ENCODE measurements around the gene LENG1. TPM values are rescaled to one million over a fixed set of nuclear protein-coding genes. Genes with fewer than 3 reads are reported as not detected.

Gene LENG1
- total and polyA plus RNA-seq, 12 donors = 5.4 to 16.9 (median 7.2) TPM

GRCh38 chr19:54121259-54121658 is 38.3 kb downstream of the LENG1 start:
- WGBS, 2 donors = 96% methylated on average over 10 of the region's 10 CpGs
- no peak for TF ChIP-seq CTCF (IDR thresholded peaks at IDR 0.05)
- Histone ChIP-seq H3K27me3 (no peaks in the 10 kb centered on the region), H3K4me1 (peaks cover 6 to 11% (median 8%) of the 10 kb centered on the region in 9 donors), H3K27ac (no peak overlapping the region), H3K36me3 (peaks cover 4 to 84% (median 69%) of the 10 kb centered on the region in 9 donors), H3K4me3 (no peak overlapping the region), H3K9me3 (no peaks in the 10 kb centered on the region)
- ATAC-seq (no peak), DNase-seq (no peak)
- intact Hi-C loops (cut with DNase I) = no loop called here

DNA sequence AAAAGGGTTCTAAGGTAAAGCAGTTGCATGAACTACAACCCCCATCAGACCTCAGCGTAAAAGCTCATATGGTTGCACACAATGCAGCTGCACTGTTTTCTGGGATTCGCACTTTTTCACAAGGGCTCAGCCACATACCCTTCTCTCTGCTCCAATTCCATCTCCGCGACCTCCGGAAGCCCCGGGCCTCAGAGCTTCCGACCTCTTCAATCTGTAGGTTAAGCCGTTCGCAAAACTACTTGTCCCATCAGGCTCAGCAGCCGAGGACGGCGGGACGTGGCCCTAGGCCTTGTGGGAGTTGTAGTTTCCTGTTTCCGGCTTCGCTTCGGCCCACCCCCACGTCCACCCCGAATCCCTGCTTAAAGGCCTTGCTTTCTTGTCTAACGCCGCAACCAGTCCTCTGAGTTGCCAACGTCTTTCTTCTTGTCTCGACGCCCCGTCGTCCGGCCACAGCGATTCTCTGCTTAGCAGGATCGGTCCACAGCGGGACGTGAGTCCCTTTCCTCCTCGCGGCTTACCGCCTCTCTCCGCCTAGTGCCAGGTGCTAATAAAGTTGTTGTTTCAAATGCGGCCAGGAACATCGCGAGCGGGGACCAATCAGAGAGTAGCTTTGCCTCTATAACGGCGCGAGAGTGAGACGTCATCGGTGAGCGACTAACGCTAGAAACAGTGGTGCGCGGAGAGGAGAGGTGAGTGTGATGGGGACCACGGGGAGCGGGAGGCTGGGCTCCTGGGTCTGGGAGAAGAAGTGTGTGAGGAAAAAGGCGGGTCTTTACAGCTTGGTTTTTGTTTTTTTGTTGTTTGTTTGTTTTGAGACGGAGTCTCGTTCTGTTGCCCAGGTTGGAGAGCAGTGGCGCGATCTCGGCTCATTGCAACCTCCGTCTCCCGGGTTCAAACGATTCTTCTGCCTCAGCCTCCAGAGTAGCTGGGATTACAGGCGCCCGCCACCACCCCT is 44.1 kb downstream of the LENG1 start, which contains the start of the genes PRPF31 and TFPT:
Gene PRPF31 (plus strand): TSS at position 646 of the 955 bp plus-strand sequence. CDS start 2,525 bp downstream, outside the sequence.
Gene TFPT (minus strand): TSS at position 549 of the 955 bp plus-strand sequence. CDS start 388 bp downstream, at position 161.
- Histone ChIP-seq H3K4me1 (peaks cover 10 to 30% (median 26%) of the 10 kb centered on the region in 9 donors), H3K36me3 (peaks cover 0 to 48% (median 32%) of the 10 kb centered on the region in 9 donors)
- intact Hi-C loops (cut with DNase I) = loop anchor here in 3 of 10 donors (1.0 to 10.0 kb wide), 4 partner anchors 13 to 251 kb away; partner anchors contain the start of genes CNOT3 (in 2 of the 3), NDUFA3 (in 2 of the 3) and MYADM (in 1 of the 3)

DNA sequence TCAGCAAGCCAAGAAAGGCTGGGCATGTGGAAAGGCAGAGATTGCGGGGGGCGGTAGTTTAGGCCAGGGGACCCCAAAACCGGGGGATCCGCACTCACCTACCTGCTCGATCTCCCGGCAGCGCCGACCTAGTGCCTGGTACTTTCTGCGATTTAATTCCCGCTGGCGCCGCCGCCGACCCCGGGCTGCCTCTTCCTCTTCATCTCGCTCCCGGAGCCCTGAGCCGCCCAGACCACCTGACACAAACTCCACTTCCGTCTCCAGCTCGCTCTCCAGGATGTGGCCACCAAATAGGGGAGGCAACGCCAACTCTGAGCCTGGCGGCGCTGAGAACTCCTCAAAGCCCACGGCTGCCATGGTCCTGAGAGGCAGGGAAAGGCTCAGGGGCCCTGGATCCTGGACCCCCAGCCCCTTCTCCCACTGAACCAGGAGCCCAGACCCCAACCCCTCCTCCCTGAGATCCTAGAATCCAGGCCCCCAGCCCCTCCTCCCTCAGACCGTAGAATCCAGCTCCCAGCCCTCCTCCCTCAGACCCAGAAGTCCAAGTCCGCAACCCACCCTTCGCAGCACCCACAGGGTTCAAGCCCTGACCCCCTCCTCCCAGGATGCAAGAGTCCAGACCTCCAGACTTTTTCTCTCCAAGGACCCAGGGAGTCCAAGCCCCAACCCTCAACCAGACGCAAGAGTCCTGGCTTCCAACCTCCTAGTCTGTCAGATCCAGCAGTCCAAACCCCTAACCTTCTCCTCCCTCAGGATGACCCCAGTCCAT is 45.0 kb downstream of the LENG1 start:
- Histone ChIP-seq H3K4me1 (peaks cover 10 to 30% (median 26%) of the 10 kb centered on the region in 9 donors), H3K27ac (peak overlapping the region in 9 of 10 donors; percentile 83 to 96 (median 93)), H3K4me3 (peak overlapping the region; percentile 62 to 95 (median 74)), H3K36me3 (peaks cover 0 to 48% (median 24%) of the 10 kb centered on the region in 9 donors), H3K9me3 (no peaks in the 10 kb centered on the region), H3K27me3 (no peaks in the 10 kb centered on the region)
- DNase-seq (peak; percentile 34 to 54), ATAC-seq (peak; percentile 25 to 64 (median 50))
- TF ChIP-seq CTCF (IDR thresholded peaks at IDR 0.05) = no peak
- intact Hi-C loops (cut with DNase I) = loop anchor here in 3 of 10 donors (1.0 to 10.0 kb wide), 4 partner anchors 12 to 250 kb away; partner anchors contain the start of genes CNOT3 (in 2 of the 3), NDUFA3 (in 2 of the 3) and MYADM (in 1 of the 3)
- WGBS, 2 donors = 15 to 21% methylated on average over 28 of the region's 28 CpGs

More for the DNA sequence above, 44.1 kb downstream of the LENG1 start, which contains the start of the genes PRPF31 and TFPT:
- no peaks in the 10 kb centered on the region for H3K27me3 ChIP-seq
- peak within 1 kb of the TSS; percentile 83 to 96 (median 92) for H3K27ac ChIP-seq
- WGBS, 2 donors = 0% methylated on average over 60 of the region's 60 CpGs
- no peak for TF ChIP-seq CTCF (IDR thresholded peaks at IDR 0.05)
- ATAC-seq = peak; percentile 93 to 97 (median 96)
- no peaks in the 10 kb centered on the region for H3K9me3 ChIP-seq
- peak; percentile 92 to 98 for DNase-seq
- peak within 1 kb of the TSS; percentile 62 to 95 (median 74) for H3K4me3 ChIP-seq

All from heart right ventricle (tissue), 16 donors.